Breast epithelium (tissue), 4 donors: ENCODE results near the gene RECQL5. TPM values are rescaled to one million over a fixed set of nuclear protein-coding genes. Genes with fewer than 3 reads are reported as not detected.

Experiments
- DNase-seq, 2 donors: peaks; one replicate each; pipeline ENCODE4 v3.0.0-alpha.2; 2019; ENCODE audit warnings: low spot score in 2 of 2
- H3K27ac ChIP-seq, 2 donors: fragments of 200-600 bp; sonication (generic) in 1 of 2; one replicate each; pipeline ENCODE4 v1.5.1; 2016 to 2019; ENCODE audit warnings: mild to moderate bottlenecking in 1 of 2
- H3K27me3 ChIP-seq, 2 donors: fragments of 200-600 bp; sonication (generic) in 1 of 2; one replicate each; pipeline versions ENCODE4 v1.5.1 to v1.6.0; 2017 to 2019; ENCODE audit warnings: control low read depth in 1 of 2, mild to moderate bottlenecking in 1 of 2
- H3K36me3 ChIP-seq: fragments of 200-600 bp; one replicate; pipeline ENCODE4 v1.5.1; 2019
- H3K4me1 ChIP-seq, 2 donors: fragments of 200-600 bp; sonication (generic); one replicate each; pipeline ENCODE4 v1.5.1; 2016 to 2019; ENCODE audit warnings: control low read depth in 1 of 2
- H3K4me3 ChIP-seq, 3 donors: fragments of 200-600 bp; sonication (generic); 1 replicate in 2 of 3; 2 replicates in 1 of 3; pipeline ENCODE4 v1.5.1; 2016 to 2019; ENCODE audit warnings: mild to moderate bottlenecking in 3 of 3, moderate library complexity in 2 of 3
- H3K9me3 ChIP-seq, 2 donors: fragments of 200-600 bp; sonication (generic) in 1 of 2; one replicate each; pipeline ENCODE4 v1.5.1; 2016 to 2019; ENCODE audit warnings: control low read depth in 1 of 2
- CTCF ChIP-seq, 3 donors: fragments of 450-650 bp; IDR thresholded peaks; one replicate each; pipeline ENCODE4 v1.5.1; 2016 to 2017; ENCODE audit warnings: antibody characterized with exemption in 3 of 3, mild to moderate bottlenecking in 3 of 3, moderate library complexity in 3 of 3
- POLR2A ChIP-seq: fragments of 450-650 bp; IDR thresholded peaks from one replicate; pipeline ENCODE4 v1.6.1; 2016; ENCODE audit warnings: antibody characterized with exemption, mild to moderate bottlenecking, moderate library complexity
- POLR2AphosphoS5 ChIP-seq, 3 donors: sonication (generic); formaldehyde crosslinking; IDR thresholded peaks; one replicate each; pipeline ENCODE4 v1.6.1; 2017; ENCODE audit warnings: antibody characterized with exemption in 3 of 3
- intact Hi-C: fragments of 100-400 bp; cut with DNase I; formaldehyde crosslinking; loops from one replicate; pipeline ENCODE4 v1.15.1; 2023; ENCODE audit warnings: low total_unique reads
- total RNA-seq, 3 donors: library from RNA; depleted of rRNA; stranded (reverse); fragments of >200 nt; gene quantifications; one replicate each; pipeline ENCODE4 v1.1.0, GENCODE V29; 2016

The RECQL5 gene
- total RNA-seq, 3 donors from 2014 or later: 10.7 to 22.8 (median 14.1) TPM

DNA sequence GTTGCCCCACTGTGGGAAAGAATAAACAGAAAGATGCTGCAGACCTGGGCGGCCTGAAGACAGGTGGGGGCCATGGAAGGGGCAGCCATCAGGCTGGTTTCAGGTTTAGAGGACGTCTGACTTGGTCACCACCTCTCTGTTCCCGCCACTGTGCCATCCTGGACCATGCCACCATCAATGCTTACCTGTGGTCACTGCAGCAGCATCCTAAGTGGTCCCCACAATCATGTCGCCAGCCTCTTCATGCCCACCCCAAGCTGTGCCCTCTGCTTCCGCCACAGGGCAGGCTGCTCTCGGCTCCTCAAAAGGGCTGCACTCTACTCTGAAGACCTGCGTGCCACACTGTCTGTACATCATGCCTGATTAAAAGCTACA, 23.3 kb downstream of the RECQL5 start:
- Histone ChIP-seq H3K27me3 (no peaks in the 10 kb centered on the region), H3K27ac (peak overlapping the region; percentile 83 to 95), H3K4me1 (peaks cover 5 to 13% of the 10 kb centered on the region in 2 donors), H3K4me3 (no peak overlapping the region), H3K36me3 (no peaks in the 10 kb centered on the region), H3K9me3 (no peaks in the 10 kb centered on the region)
- DNase-seq: no peak
- no peak for TF ChIP-seq POLR2AphosphoS5 (IDR thresholded peaks at IDR 0.05)
- TF ChIP-seq CTCF (IDR thresholded peaks at IDR 0.05): no peak
- no peak for TF ChIP-seq POLR2A
- intact Hi-C loops: no loop called here

GRCh38 chr17:75642784-75643642, 23.9 kb downstream of the RECQL5 start:
- Histone ChIP-seq H3K4me1 (peaks cover 5 to 13% of the 10 kb centered on the region in 2 donors), H3K9me3 (no peaks in the 10 kb centered on the region), H3K4me3 (peak overlapping the region in 1 of 3 donors; percentile 8), H3K36me3 (no peaks in the 10 kb centered on the region), H3K27ac (peak overlapping the region; percentile 83 to 95), H3K27me3 (no peaks in the 10 kb centered on the region)
- no peak for TF ChIP-seq POLR2AphosphoS5 (IDR thresholded peaks at IDR 0.05)
- no peak for TF ChIP-seq POLR2A
- TF ChIP-seq CTCF (IDR thresholded peaks at IDR 0.05): no peak
- DNase-seq: peak in 1 of 2 donors; percentile 44
- intact Hi-C loops: no loop called here

DNA sequence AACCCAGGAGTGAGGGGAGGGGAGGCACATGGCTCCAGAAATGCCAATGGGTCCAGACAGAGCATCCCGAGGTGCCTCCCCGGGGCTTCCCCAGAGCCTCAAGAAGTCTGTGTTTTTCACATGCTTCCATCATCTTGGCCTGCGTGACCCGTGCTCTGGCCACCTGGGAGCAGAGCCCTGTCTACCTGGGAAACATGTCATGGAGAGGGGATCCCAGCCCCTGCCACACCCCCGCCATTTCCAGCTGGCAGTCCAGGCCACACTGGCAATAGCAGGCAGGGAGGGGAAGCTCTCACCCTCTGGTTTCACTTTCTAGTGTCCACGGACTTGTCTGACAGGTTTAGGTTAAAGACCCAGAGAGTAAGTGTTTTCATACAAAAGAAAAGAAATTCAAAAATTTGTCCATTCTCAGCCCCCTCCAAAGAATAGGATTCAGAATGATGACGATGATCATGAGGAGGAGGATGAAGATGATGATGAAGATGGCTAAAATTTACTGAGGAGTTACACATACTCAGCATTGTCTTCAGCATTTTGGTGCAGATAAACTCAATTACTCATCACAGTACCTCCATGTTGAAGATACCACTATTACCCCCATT, 24.7 kb downstream of the RECQL5 start:
- peaks cover 5 to 13% of the 10 kb centered on the region in 2 donors for H3K4me1 ChIP-seq
- H3K27me3 ChIP-seq: no peaks in the 10 kb centered on the region
- intact Hi-C loops: no loop called here
- H3K9me3 ChIP-seq: no peaks in the 10 kb centered on the region
- peak overlapping the region in 1 of 3 donors; percentile 8 for H3K4me3 ChIP-seq
- H3K27ac ChIP-seq: peak overlapping the region; percentile 83 to 95
- peak in 1 of 2 donors; percentile 54 for DNase-seq
- TF ChIP-seq POLR2AphosphoS5 (IDR thresholded peaks at IDR 0.05): no peak
- TF ChIP-seq CTCF (IDR thresholded peaks at IDR 0.05): no peak
- TF ChIP-seq POLR2A: no peak
- H3K36me3 ChIP-seq: no peaks in the 10 kb centered on the region

- DNase-seq: no peak
These were observed 25.6 kb downstream of the RECQL5 start for GRCh38 chr17:75641343-75641742.

More at GRCh38 chr17:75641343-75641742, 25.6 kb downstream of the RECQL5 start:
- Histone ChIP-seq H3K9me3 (no peaks in the 10 kb centered on the region), H3K4me1 (peaks cover 5 to 13% of the 10 kb centered on the region in 2 donors), H3K36me3 (no peaks in the 10 kb centered on the region), H3K4me3 (no peak overlapping the region), H3K27ac (peak overlapping the region; percentile 83 to 95), H3K27me3 (no peaks in the 10 kb centered on the region)
- TF ChIP-seq POLR2A (no peak), CTCF (IDR thresholded peaks at IDR 0.05) (no peak), POLR2AphosphoS5 (IDR thresholded peaks at IDR 0.05) (no peak)
- intact Hi-C loops: no loop called here
